ENCODE data around the gene B3GALT4.

- peak; percentile 95 for TF ChIP-seq CTCF (tag by site-specific recombination; IDR thresholded peaks at IDR 0.05)
- TF ChIP-seq ZFP3 (tag by site-specific recombination; IDR thresholded peaks at IDR 0.05; ENCODE audit: low read depth) = no peak
- TF ChIP-seq ZNF138 (tag by site-specific recombination; IDR thresholded peaks at IDR 0.05; ENCODE audit: borderline replicate concordance) = no peak
- peak; percentile 92 for TF ChIP-seq ZNF654 (tag by site-specific recombination; IDR thresholded peaks at IDR 0.05; ENCODE audit: low read depth)
- TF ChIP-seq SALL2 (tag by site-specific recombination; IDR thresholded peaks at IDR 0.05; ENCODE audit: borderline replicate concordance) = no peak
- no peak for TF ChIP-seq ZSCAN5A (tag by site-specific recombination; IDR thresholded peaks at IDR 0.05)
- TF ChIP-seq YY1 (tag by site-specific recombination; IDR thresholded peaks at IDR 0.05) = no peak
- TF ChIP-seq TRIM28 (IDR thresholded peaks at IDR 0.05; ENCODE audit: borderline replicate concordance, low read length) = no peak
- TF ChIP-seq ZNF354C (tag by site-specific recombination; IDR thresholded peaks at IDR 0.05; ENCODE audit: borderline replicate concordance, low read depth) = no peak
- no peak for TF ChIP-seq ZNF335 (tag by site-specific recombination; conservative IDR thresholded peaks at IDR 0.05)
- TF ChIP-seq PRDM1 (tag by site-specific recombination; IDR thresholded peaks at IDR 0.05) = no peak
These were observed 28.8 kb upstream of the B3GALT4 start for GRCh38 chr6:33247977-33248642.
